HG03095 (cell line): ENCODE results near the gene ZKSCAN5.

Source experiments
- ATAC-seq: cut with Tn5 transposase; IDR thresholded peaks from one replicate; pipeline ENCODE4 v1.9.1; 2021; ENCODE audit warnings: moderate library complexity; ENCODE audit not compliant: unreplicated experiment

Gene ZKSCAN5

GRCh38 chr7:99504603-99505323 is at the start of gene ZKSCAN5:
Gene ZKSCAN5, plus strand, starts transcription at chr7:99504662. Its CDS starts 1,383 bp downstream, at chr7:99506045.
- peak; percentile 81 for ATAC-seq

GRCh38 chr7:99455874-99456273 is 48.6 kb upstream of the ZKSCAN5 start:
- no peak for ATAC-seq

DNA sequence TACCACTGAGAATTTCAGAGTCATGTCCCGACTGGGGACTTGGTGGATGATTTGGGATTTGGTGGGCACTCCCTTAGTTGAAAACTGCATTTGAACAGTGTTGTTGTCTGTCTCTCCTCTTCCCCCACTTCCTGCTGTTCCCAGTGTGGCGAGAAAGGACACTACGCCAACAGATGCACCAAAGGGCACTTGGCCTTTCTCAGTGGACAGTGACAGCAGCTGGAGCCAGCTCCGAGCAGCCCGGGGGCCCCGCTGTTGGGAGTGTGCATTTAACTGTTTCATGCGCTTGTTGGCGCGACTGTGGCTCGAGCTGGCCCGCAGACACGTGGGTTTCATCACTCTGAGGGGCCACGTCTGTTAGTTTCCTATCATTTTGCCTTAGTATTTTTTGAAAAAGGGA is 48.2 kb upstream of the ZKSCAN5 start:
- no peak for ATAC-seq

DNA sequence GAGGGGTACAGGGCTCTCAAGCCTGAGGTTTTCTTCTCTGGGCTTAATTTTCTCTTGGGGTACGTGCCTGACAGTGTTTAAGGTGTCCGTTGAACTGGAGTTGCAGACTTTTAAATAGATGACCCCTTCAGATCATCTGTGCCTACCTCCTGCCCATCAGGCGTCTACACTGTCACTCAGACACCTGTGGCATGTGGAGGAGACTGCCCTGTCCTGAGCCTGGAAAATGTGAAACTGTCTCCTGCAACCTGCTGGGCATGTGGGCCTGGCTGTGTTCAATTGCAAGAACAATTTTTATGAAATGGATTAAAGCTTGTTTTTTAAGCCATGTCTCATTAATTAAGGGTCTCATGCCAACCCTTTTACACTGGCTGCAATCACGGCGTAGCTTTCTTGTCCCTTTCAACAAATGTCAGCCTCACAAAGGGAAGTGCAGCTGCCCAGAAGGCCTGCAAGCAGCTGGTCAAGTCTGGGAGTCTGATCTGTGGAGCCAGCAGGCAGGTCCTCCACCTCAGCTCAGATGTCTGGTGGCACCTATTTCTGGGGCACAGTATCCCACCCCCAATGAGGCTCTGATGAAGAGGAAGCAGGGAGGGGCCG is 47.3 kb upstream of the ZKSCAN5 start:
- no peak for ATAC-seq

DNA sequence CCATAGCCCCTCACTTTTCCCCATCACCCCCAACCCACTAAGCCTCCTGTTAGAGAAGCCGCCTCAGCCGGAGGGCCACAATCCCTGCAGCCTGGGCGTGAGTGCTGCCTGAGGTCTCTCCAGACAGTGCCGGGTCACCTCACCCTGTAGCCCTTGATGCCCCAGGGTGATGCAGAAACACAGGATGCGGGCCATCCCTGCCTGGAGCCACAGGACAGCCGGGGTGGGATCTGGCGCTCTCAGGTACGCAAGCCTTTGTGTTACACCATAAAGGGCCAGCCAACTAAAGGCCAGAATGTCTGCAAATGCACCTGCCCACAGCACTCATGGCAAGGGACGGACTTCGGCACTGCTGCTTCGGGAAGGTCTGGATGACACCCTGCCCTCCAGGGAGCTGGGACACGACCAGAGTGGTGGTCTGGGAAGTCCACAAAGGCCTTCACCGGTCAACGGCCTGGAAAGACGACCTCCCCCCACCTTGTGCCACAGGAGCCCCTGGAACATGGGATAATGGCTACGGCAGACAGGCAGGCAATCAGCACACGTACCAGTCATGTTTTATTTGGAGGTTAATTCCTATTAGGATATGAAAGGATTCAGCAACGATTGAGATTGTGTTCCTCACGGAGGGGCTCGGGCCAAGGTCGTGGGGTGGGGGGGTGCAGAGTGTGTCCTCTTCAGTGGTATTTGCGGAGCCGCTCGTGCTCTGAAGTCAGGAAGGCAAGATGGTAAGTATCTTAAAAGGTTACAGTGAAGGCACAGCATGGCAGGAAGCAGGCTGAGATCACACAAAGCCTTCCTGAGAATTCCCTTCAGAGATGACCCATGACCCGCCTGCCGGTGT is 46.6 kb upstream of the ZKSCAN5 start:
- no peak for ATAC-seq

DNA sequence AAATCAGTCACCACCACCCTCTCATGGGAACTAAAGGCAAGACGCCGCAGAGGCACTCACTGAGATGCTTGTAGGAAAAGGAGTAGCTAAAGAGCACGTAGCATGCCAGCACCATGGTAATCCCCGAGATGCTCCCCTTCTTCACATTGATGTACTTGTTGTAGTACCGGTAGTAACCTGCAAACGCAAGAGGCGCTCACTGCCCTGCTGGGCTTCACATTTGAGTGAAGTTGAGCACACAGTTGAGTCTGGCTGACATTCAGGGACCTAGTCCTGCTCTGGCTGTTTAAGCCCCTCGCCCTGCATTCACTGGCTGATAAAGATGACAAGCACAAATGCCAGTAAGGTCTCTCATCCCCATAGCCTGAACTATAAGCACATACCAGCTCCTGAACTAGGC is 45.4 kb upstream of the ZKSCAN5 start:
- no peak for ATAC-seq

- no peak for ATAC-seq
These were observed 43.8 kb upstream of the ZKSCAN5 start for GRCh38 chr7:99460651-99461050.

DNA sequence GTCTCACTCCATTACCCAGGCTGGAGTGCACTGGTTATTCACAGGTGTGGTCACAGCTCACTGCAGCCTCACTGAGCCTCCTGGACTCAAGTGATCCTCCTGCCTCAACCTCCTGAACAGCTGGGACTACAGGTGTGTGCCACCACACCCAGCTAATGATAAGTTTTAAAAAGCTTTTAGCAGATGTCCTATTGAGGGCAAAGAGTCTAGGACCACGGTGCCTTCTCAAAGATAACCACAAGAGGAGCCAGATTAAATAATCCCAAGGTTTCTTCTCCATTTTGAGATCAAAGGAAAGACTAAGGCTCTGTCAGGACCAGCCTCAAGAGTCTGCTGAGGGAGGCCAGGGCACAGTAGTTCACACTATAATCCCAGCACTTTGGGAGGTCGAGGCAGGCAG is 43.2 kb upstream of the ZKSCAN5 start:
- ATAC-seq: no peak

DNA sequence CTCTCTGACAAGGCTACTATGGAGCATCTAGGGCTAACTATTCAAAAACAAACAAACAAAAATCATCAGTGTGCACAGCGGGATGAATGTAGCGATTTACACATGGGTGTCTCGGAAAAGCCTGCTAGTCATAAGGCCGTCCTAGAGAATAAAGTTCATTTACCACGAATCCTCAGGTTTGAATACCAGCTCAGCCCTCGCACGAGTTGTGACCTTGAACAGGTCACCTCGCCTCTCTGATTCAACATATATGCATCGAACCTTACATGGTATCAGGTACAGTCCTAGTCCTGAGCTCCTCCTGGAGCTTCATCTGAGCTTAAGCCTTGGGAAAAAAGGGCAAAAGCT is 39.1 kb upstream of the ZKSCAN5 start:
- no peak for ATAC-seq

- ATAC-seq: no peak
These were observed 36.0 kb upstream of the ZKSCAN5 start for GRCh38 chr7:99468336-99468918.

GRCh38 chr7:99469381-99470065 is 34.9 kb upstream of the ZKSCAN5 start:
- no peak for ATAC-seq

DNA sequence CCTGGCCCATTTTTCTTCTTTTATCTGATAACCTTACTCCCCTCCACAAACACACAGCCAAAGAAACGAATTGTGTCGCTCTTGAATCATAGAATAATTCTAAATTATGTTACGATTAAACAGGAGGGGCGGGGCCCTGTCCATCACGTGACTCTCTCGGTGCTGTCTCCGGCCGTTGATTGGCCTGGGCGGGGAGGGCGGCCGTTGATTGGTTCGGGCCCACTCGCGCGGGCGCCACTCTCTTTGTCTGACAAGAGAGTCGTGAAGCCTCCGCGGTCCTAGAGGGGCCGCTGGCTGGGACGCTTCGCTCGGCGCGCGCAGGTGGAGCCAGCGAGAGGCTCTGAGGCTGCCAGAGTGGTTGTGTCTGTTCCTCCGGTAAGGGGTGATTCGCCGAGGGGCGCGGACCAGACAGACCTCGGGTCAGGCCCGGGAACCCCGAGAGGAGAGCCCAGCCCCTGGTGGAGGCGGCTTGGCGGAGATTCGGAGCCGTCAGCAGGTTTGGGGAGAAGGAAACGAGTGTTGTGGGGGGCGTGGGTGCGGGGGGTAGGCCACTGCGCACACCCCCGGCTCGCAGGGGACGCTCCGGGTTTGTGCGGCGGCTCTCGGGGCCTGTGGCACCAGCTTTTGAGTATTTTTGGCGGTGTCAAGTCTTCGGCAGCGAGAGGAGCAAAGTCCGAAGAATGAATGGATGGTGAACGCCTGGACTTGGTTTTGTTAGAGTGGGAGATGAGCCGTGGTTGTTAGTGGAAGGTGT is 31.7 kb upstream of the ZKSCAN5 start, which contains the start of gene ZNF789:
TSS of gene ZNF789 (plus strand) at position 330 of the 754 bp plus-strand sequence. CDS start 3,567 bp downstream, outside the sequence.
- peak; percentile 93 for ATAC-seq

DNA sequence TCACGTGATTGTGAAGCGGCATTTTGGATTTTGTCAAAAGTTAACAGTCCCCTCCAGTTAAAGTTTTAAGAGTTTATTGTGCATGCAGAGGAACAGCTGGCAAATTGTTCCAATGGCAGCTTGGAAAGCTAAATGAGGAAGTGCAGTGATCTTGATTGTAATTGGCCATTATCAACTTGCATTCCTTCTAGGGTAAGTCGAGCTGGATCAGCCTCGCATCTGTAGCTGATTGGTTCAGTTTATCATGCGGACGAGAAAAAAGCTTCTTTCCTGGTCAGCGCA is 31.2 kb upstream of the ZKSCAN5 start:
- no peak for ATAC-seq

DNA sequence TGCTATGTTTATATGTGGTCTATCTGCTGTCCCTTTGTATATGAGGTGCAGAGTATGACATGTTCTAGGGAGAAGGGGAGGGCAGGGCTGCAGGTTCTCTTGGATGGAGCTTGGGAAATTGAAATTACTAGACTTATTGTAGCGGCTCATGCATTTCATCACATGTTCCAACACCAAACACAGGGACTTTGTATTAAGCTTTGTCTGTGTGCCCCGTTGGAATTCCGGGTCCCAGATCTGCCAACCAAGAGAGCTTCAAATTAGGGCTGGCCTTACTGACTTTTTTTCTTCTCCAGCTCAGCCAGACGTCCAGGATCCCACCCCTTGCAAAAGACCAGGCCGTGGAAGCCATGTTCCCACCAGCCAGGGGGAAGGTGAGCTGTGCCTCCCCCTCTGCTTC is 28.4 kb upstream of the ZKSCAN5 start:
- no peak for ATAC-seq

GRCh38 chr7:99478464-99479440 is 25.7 kb upstream of the ZKSCAN5 start:
- no peak for ATAC-seq

GRCh38 chr7:99485094-99485493 is 19.4 kb upstream of the ZKSCAN5 start:
- ATAC-seq: no peak

DNA sequence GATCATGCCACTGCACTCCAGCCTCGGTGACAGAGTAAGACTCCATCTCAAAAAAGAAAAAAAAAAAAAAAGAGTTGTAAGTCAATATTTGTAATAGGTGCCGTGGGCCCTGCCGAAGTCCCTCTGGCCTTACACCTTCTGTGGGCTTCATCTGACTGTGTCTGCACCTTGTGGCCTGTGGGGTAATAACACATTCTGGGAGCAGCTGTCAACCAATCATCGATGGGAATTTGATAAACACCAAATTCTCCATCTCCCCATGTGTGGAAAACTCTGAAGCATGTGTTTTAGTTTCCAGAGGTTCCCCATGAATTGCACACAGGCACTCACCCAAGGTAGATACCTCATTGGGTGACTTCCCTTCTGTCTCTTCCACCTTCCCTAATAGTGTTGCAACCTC is 15.2 kb upstream of the ZKSCAN5 start:
- ATAC-seq: no peak

GRCh38 chr7:99490878-99491277 is 13.6 kb upstream of the ZKSCAN5 start:
- ATAC-seq: no peak

DNA sequence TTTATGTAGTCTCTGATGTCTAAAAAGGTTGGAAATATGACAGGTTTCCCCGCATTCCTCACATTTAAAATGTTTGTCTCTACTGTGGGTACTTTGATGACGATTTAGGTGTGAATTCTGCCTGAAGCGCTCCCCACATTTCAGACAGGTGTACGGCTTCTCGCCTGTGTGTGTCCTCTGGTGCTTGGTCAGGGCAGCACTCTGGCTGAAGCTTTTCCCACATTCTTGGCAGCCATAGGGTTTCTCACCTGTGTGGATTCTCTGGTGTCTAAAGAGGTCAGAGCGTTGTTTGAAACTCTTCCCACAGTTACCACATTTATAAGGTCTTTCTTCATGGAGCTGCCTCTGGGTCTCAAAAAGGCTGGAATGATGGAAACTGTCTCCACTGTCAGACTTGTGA is 10.6 kb upstream of the ZKSCAN5 start:
- ATAC-seq: no peak
